Erythroblast (primary cell): ENCODE measurements around the gene ABI1.

Experiments used
- GATA1 ChIP-seq: IDR thresholded peaks from 2 replicates; pipeline ENCODE4 v1.6.1; 2011; ENCODE audit warnings: low read depth, mild to moderate bottlenecking, control low read depth, low read length, moderate library complexity
- POLR2A ChIP-seq: IDR thresholded peaks from 2 replicates; pipeline ENCODE4 v1.6.1; 2011; ENCODE audit warnings: mild to moderate bottlenecking, low read length

DNA sequence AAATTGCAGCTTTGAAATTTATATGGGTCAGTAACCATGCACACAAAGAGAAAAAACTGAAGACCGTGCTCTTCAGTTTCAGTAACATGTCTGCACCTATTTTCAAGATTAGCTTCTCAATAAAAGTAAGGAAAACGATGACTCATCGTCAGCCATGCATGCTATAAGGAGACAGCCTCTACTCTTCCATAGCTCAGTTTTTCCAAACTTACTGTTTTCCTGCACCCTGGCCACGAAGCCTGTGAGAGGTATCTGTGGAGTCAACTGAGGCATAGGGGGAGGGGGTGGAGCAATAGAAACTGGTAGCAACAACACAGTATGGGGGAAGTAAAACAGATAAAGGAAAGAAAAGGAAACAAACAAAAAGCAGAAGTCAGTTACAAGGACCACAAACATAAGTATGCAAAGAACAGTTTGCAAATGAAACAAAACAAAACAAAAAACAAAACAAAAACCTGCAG is 105.3 kb downstream of the ABI1 start:
- TF ChIP-seq POLR2A (no peak), GATA1 (no peak)
